SKM-1 treated with dmso at 0.1 percent for 144 hours (cell line): Measurements from ENCODE around the gene WDHD1.
A peak's percentile ranks its signal among the peaks of the same experiment; 100 is the strongest.
"Not testable (repeated sequence)": the region's sequence is repeated elsewhere in the genome, so short reads cannot be mapped to it uniquely, and the experiment has no call there.

Experiments used
- DNase-seq: peaks from one replicate; lab custom pipeline; 2025; ENCODE audit not compliant: unreplicated experiment; lab: John Stamatoyannopoulos, UW

The WDHD1 gene

GRCh38 chr14:55051165-55051422 is 24.2 kb upstream of the WDHD1 start:
- no peak for DNase-seq

GRCh38 chr14:55048900-55049436 is 22.1 kb upstream of the WDHD1 start:
- no peak for DNase-seq

- DNase-seq, result no peak
Measured at GRCh38 chr14:55047301-55048053, 20.6 kb upstream of the WDHD1 start.

GRCh38 chr14:55045087-55045486 is 18.2 kb upstream of the WDHD1 start:
- DNase-seq, result no peak

- no peak for DNase-seq
Measured at GRCh38 chr14:55043528-55043927, 16.6 kb upstream of the WDHD1 start.

- no peak for DNase-seq
Measured at GRCh38 chr14:55038708-55039107, 11.8 kb upstream of the WDHD1 start.

- not testable (repeated sequence) for DNase-seq
Measured at GRCh38 chr14:55037995-55038394, 11.1 kb upstream of the WDHD1 start.

- DNase-seq, result no peak
Measured at GRCh38 chr14:55031190-55031589, 4.3 kb upstream of the WDHD1 start.

- no peak for DNase-seq
Measured at GRCh38 chr14:55028476-55028875, 1.6 kb upstream of the WDHD1 start.

GRCh38 chr14:55028066-55028465 is 1.2 kb upstream of the WDHD1 start:
- DNase-seq, result no peak

- no peak for DNase-seq
Measured at GRCh38 chr14:55026441-55026792, 482 bp downstream of the WDHD1 start.

GRCh38 chr14:55025948-55026347 is 951 bp downstream of the WDHD1 start:
- DNase-seq, result no peak

- DNase-seq, result not testable (repeated sequence)
Measured at GRCh38 chr14:55024365-55024764, 2.5 kb downstream of the WDHD1 start.

- DNase-seq, result no peak
Measured at GRCh38 chr14:55019968-55020554, 6.8 kb downstream of the WDHD1 start.

- DNase-seq, result no peak
Measured at GRCh38 chr14:55015006-55015405, 11.9 kb downstream of the WDHD1 start.

- no peak for DNase-seq
Measured at GRCh38 chr14:55005071-55005470, 21.8 kb downstream of the WDHD1 start.

GRCh38 chr14:55000381-55000780 is 26.5 kb downstream of the WDHD1 start:
- peak; percentile 34 for DNase-seq

- no peak for DNase-seq
Measured at GRCh38 chr14:54985156-54985555, 41.7 kb downstream of the WDHD1 start.

GRCh38 chr14:54981698-54982097 is 45.2 kb downstream of the WDHD1 start:
- DNase-seq, result no peak

GRCh38 chr14:54979039-54979438 is 47.9 kb downstream of the WDHD1 start:
- DNase-seq, result no peak

- no peak for DNase-seq
Measured at GRCh38 chr14:54976316-54976715, 50.6 kb downstream of the WDHD1 start.

- DNase-seq, result no peak
Measured at GRCh38 chr14:54975856-54976255, 51.0 kb downstream of the WDHD1 start.
